H1 (cell line): ENCODE measurements around the gene PARD3. TPM values are rescaled to one million over a fixed set of nuclear protein-coding genes. Genes with fewer than 3 reads are reported as not detected.

ENCODE experiments used
- CTCF ChIA-PET: fragments of 300-600 bp; sonication (Branson Sonifier 250); formaldehyde crosslinking; loops from one replicate; lab custom pipeline; 2021; ENCODE audit not compliant: partially characterized antibody; lab: Charles Lee
- POLR2A ChIA-PET: fragments of 300-600 bp; sonication (Branson Sonifier 250); formaldehyde crosslinking; loops from one replicate; lab custom pipeline; 2021; ENCODE audit warnings: inconsistent platforms; ENCODE audit not compliant: partially characterized antibody; lab: Charles Lee
- DNase-seq, 2 experiments: peaks; one replicate each; pipeline versions ENCODE4 v3.0.0 to v3.0.0-alpha.2; 2010 to 2022; ENCODE audit warnings: low spot score in 2 of 2, low read depth in 1 of 2, mixed read lengths in 1 of 2
- FAIRE-seq: peaks from 2 replicates; lab custom pipeline; 2011; peaks lifted over from hg19 to GRCh38; lab: Jason Lieb, UNC
- H2AFZ ChIP-seq: 2 replicates; pipeline ENCODE4 v1.8.1; 2012; ENCODE audit warnings: low read length, inconsistent platforms
- H2AK5ac ChIP-seq: 2 replicates; pipeline ENCODE4 v1.6.1; 2013; ENCODE audit warnings: low read depth, low read length
- H2BK120ac ChIP-seq: replicated peaks from 2 replicates; pipeline ENCODE3; 2013; ENCODE audit warnings: low read depth, low read length, inconsistent platforms
- H2BK12ac ChIP-seq: 2 replicates; pipeline ENCODE4 v1.6.1; 2013; ENCODE audit warnings: low read depth, low read length
- H2BK15ac ChIP-seq: 2 replicates; pipeline ENCODE4 v1.6.1; 2013; ENCODE audit warnings: low read length
- H2BK20ac ChIP-seq: 2 replicates; pipeline ENCODE4 v1.6.1; 2013; ENCODE audit warnings: low read length
- H2BK5ac ChIP-seq: 2 replicates; pipeline ENCODE4 v1.6.1; 2013; ENCODE audit warnings: low read depth, low read length
- H3K14ac ChIP-seq: 2 replicates; pipeline ENCODE4 v1.6.1; 2013; ENCODE audit warnings: inconsistent platforms; ENCODE audit not compliant: insufficient read length
- H3K18ac ChIP-seq: 2 replicates; pipeline ENCODE4 v1.6.1; 2013; ENCODE audit warnings: low read length; ENCODE audit errors: extremely low read depth
- H3K23ac ChIP-seq: 2 replicates; pipeline ENCODE4 v1.6.1; 2013; ENCODE audit warnings: inconsistent platforms; ENCODE audit not compliant: insufficient read length
- H3K23me2 ChIP-seq: 2 replicates; pipeline ENCODE4 v1.6.1; 2013; ENCODE audit warnings: low read depth, low read length
- H3K27ac ChIP-seq: 2 replicates; pipeline ENCODE4 v1.6.1; 2011; ENCODE audit warnings: low read depth, low read length, inconsistent platforms
- H3K27me3 ChIP-seq, 4 experiments: replicated peaks in 1 of 4; 1 replicate in 1 of 4; 2 replicates in 3 of 4; pipeline versions ENCODE4 v1.6.1 to v1.8.1; 2011 to 2013; ENCODE audit warnings: low read length in 3 of 4, mild to moderate bottlenecking in 3 of 4, inconsistent platforms in 2 of 4, mixed read lengths in 2 of 4, moderate library complexity in 1 of 4; ENCODE audit not compliant: control insufficient read depth in 3 of 4, insufficient read depth in 3 of 4; ENCODE audit errors: extremely low read depth in 1 of 4
- H3K36me3 ChIP-seq, 4 experiments: 2 replicates each; pipeline versions ENCODE4 v1.6.1 to v1.8.1; 2011 to 2013; ENCODE audit warnings: mild to moderate bottlenecking in 4 of 4, low read length in 3 of 4, moderate library complexity in 2 of 4, control low read depth in 1 of 4, inconsistent platforms in 1 of 4; ENCODE audit not compliant: insufficient read depth in 4 of 4, control insufficient read depth in 2 of 4
- H3K4ac ChIP-seq: replicated peaks from 2 replicates; pipeline ENCODE3; 2013; ENCODE audit warnings: low read length, low read depth, mixed read lengths, inconsistent platforms; ENCODE audit not compliant: insufficient read length
- H3K4me1 ChIP-seq, 4 experiments: replicated peaks in 1 of 4; 1 replicate in 1 of 4; 2 replicates in 3 of 4; pipeline versions ENCODE4 v1.6.1 to v1.8.1; 2011 to 2013; ENCODE audit warnings: low read length in 3 of 4, inconsistent platforms in 2 of 4, mixed read lengths in 1 of 4; ENCODE audit not compliant: insufficient read depth in 4 of 4, control insufficient read depth in 3 of 4
- H3K4me2 ChIP-seq, 2 experiments: 2 replicates each; pipeline versions ENCODE4 v1.6.1 to v1.8.1; 2011 to 2013; ENCODE audit warnings: low read depth in 2 of 2, low read length in 2 of 2, control low read depth in 1 of 2, inconsistent platforms in 1 of 2, mild to moderate bottlenecking in 1 of 2; ENCODE audit not compliant: insufficient read depth in 1 of 2
- H3K4me3 ChIP-seq, 4 experiments: fragments of 200-600, 300-600 bp in 1 of 4; sonication (generic), shearing (Covaris generic), sonication (Bioruptor Twin) in 1 of 4; 2 replicates each; pipeline versions ENCODE4 v1.5.1 to v1.8.1; 2011 to 2016; ENCODE audit warnings: low read length in 4 of 4, low read depth in 3 of 4, control low read depth in 2 of 4, inconsistent platforms in 2 of 4, mild to moderate bottlenecking in 2 of 4, mixed read lengths in 1 of 4, moderate library complexity in 1 of 4; ENCODE audit not compliant: insufficient read depth in 2 of 4; ENCODE audit errors: extremely low read depth in 1 of 4
- H3K56ac ChIP-seq: replicated peaks from 2 replicates; pipeline ENCODE3; 2013; ENCODE audit warnings: low read depth, mild to moderate bottlenecking, mixed read lengths, low read length, inconsistent platforms; ENCODE audit not compliant: insufficient read length
- H3K79me1 ChIP-seq: 2 replicates; pipeline ENCODE4 v1.6.1; 2013; ENCODE audit warnings: low read depth, low read length, control low read depth
- H3K79me2 ChIP-seq, 2 experiments: 2 replicates each; pipeline versions ENCODE4 v1.6.1 to v1.8.1; 2012 to 2013; ENCODE audit warnings: low read length in 2 of 2, mild to moderate bottlenecking in 2 of 2, inconsistent platforms in 1 of 2; ENCODE audit not compliant: insufficient read depth in 2 of 2, control insufficient read depth in 1 of 2
- H3K9ac ChIP-seq, 4 experiments: replicated peaks in 1 of 4; 1 replicate in 1 of 4; 2 replicates in 3 of 4; pipeline versions ENCODE4 v1.6.1 to v1.8.1; 2011 to 2013; ENCODE audit warnings: low read depth in 3 of 4, low read length in 3 of 4, control low read depth in 2 of 4, mild to moderate bottlenecking in 2 of 4, moderate library complexity in 2 of 4, inconsistent platforms in 1 of 4; ENCODE audit errors: extremely low read depth in 1 of 4
- H3K9me3 ChIP-seq, 2 experiments: 2 replicates each; pipeline versions ENCODE4 v1.6.1 to v1.8.1; 2012 to 2013; ENCODE audit warnings: mild to moderate bottlenecking in 2 of 2, moderate library complexity in 2 of 2, control low read depth in 1 of 2, inconsistent platforms in 1 of 2, low read depth in 1 of 2, low read length in 1 of 2, mixed read lengths in 1 of 2; ENCODE audit not compliant: insufficient read depth in 2 of 2
- H4K20me1 ChIP-seq, 2 experiments: replicated peaks in 1 of 2; 2 replicates each; pipeline versions ENCODE3 to v1.8.1; 2011 to 2013; ENCODE audit warnings: inconsistent platforms in 2 of 2, low read length in 2 of 2, mild to moderate bottlenecking in 1 of 2; ENCODE audit not compliant: insufficient read depth in 2 of 2, control insufficient read depth in 1 of 2
- H4K5ac ChIP-seq: 2 replicates; pipeline ENCODE4 v1.6.1; 2013; ENCODE audit warnings: low read length, low read depth, mixed read lengths, inconsistent platforms; ENCODE audit not compliant: insufficient read length
- H4K8ac ChIP-seq: 2 replicates; pipeline ENCODE4 v1.8.0; 2013; ENCODE audit warnings: mild to moderate bottlenecking, moderate library complexity, low read length, inconsistent platforms; ENCODE audit not compliant: insufficient read depth; ENCODE audit errors: extremely low read depth
- H4K91ac ChIP-seq: replicated peaks from 2 replicates; pipeline ENCODE3; 2013; ENCODE audit warnings: low read length, mixed read lengths, inconsistent platforms; ENCODE audit not compliant: insufficient read length
- ATF2 ChIP-seq: IDR thresholded peaks from 2 replicates; pipeline ENCODE4 v1.6.1; 2012; ENCODE audit warnings: low read length, inconsistent platforms
- ATF3 ChIP-seq: IDR thresholded peaks from 2 replicates; pipeline ENCODE4 v1.6.1; 2011; ENCODE audit warnings: low read depth, mild to moderate bottlenecking, low read length; ENCODE audit not compliant: insufficient read depth
- BACH1 ChIP-seq: IDR thresholded peaks from 2 replicates; pipeline ENCODE4 v1.6.1; 2012; ENCODE audit warnings: low read length, improper control_type of control experiment
- BRCA1 ChIP-seq: IDR thresholded peaks from 2 replicates; pipeline ENCODE4 v1.6.1; 2012; ENCODE audit warnings: low read depth, low read length, improper control_type of control experiment
- CTBP2 ChIP-seq: IDR thresholded peaks from 2 replicates; pipeline ENCODE4 v1.7.0; 2011; ENCODE audit warnings: borderline replicate concordance, mild to moderate bottlenecking, moderate library complexity, mixed read lengths, low read length; ENCODE audit not compliant: insufficient read depth, insufficient read length
- FOSL1 ChIP-seq: IDR thresholded peaks from 2 replicates; pipeline ENCODE4 v1.6.1; 2011; ENCODE audit warnings: mild to moderate bottlenecking, low read depth, low read length, moderate library complexity; ENCODE audit not compliant: insufficient read depth
- HDAC6 ChIP-seq: IDR thresholded peaks from one replicate; pipeline ENCODE4 v1.7.1; 2012; ENCODE audit warnings: low read depth, mild to moderate bottlenecking, inconsistent platforms, low read length, moderate library complexity
- JUND ChIP-seq: IDR thresholded peaks from 2 replicates; pipeline ENCODE4 v1.6.1; 2011; ENCODE audit warnings: mild to moderate bottlenecking, improper control_type of control experiment, low read length
- KDM4A ChIP-seq: IDR thresholded peaks from one replicate; pipeline ENCODE4 v1.7.1; 2012; ENCODE audit warnings: low read depth, mild to moderate bottlenecking, moderate library complexity, low read length, inconsistent platforms; ENCODE audit not compliant: severe bottlenecking
- POLR2A ChIP-seq, 2 experiments: IDR thresholded peaks; 1 replicate in 1 of 2; 2 replicates in 1 of 2; pipeline ENCODE4 v1.6.1; 2011; ENCODE audit warnings: low read depth in 2 of 2, low read length in 2 of 2, mild to moderate bottlenecking in 2 of 2; ENCODE audit errors: control extremely low read depth in 1 of 2
- SIRT6 ChIP-seq: IDR thresholded peaks from one replicate; pipeline ENCODE4 v1.7.1; 2012; ENCODE audit warnings: low read length, inconsistent platforms
- YY1 ChIP-seq: IDR thresholded peaks from 2 replicates; pipeline ENCODE4 v1.6.1; 2011; ENCODE audit warnings: low read depth, mild to moderate bottlenecking, low read length
- WGBS, 2 experiments: shearing (Covaris generic) in 1 of 2; methylation state at CpG; one replicate each; pipeline versions ENCODE4 v1.1.6 to v1.1.7; 2013 to 2015; ENCODE audit warnings: low lambda C conversion rate in 2 of 2, mixed read lengths in 2 of 2, inconsistent platforms in 1 of 2, low coverage in 1 of 2, missing lambda C conversion rate in 1 of 2; ENCODE audit not compliant: insufficient replicate concordance in 2 of 2, insufficient coverage in 1 of 2, insufficient read length in 1 of 2; ENCODE audit errors: extremely low coverage in 1 of 2, missing lambda C conversion rate in 1 of 2; 5-methylcytosine and 5-hydroxymethylcytosine counted together
- polyA plus RNA-seq, 7 experiments: library from polyadenylated mRNA; depleted of rRNA in 3 of 7; stranded (reverse) in 5 of 7; unstranded in 2 of 7; fragments of >200 nt in 5 of 7; fragments of 200-250 nt in 2 of 7; gene quantifications; 1 replicate in 5 of 7; 2 replicates in 1 of 7; 4 replicates in 1 of 7; pipeline versions ENCODE4 v1.2.1 to v1.2.3, GENCODE V29; 2011 to 2013; ENCODE audit warnings: missing spikeins in 2 of 7, mixed read lengths in 2 of 7
- total RNA-seq: library from RNA; stranded (reverse); fragmentation: NEBNext Ultra II Directional; extraction: Animal tissue kit (Norgen Biotek cat#: 25700); gene quantifications from 2 replicates; pipeline ENCODE4 v1.2.1, GENCODE V29; 2021

Gene PARD3
- total and polyA plus RNA-seq, 2 of the 8 experiments (the other 6 are each of a cell fraction or from before 2014, with no cell fraction given), result 19.7 to 49.1 TPM

- DNase-seq (no peak), FAIRE-seq (no peak)
- H2AK5ac ChIP-seq, result no peak overlapping the region
- H2BK120ac ChIP-seq, result no peak overlapping the region
- no peak overlapping the region for H3K56ac ChIP-seq
- no peak overlapping the region for H4K91ac ChIP-seq
- peak overlapping the region; percentile 23; the same call in 1 of the 2 replicates for H2BK20ac ChIP-seq
- no peak overlapping the region for H2BK15ac ChIP-seq
- H3K4me3 ChIP-seq, result peak overlapping the region in 1 of 4 experiments; percentile 98; a peak in 2 of 8 replicates
- no peak overlapping the region for H4K5ac ChIP-seq
- no peak overlapping the region for H3K14ac ChIP-seq
- peaks cover 6 to 31% (median 26%) of the 10 kb centered on the region in 4 experiments for H3K4me1 ChIP-seq
- peaks cover 13% of the 10 kb centered on the region for H3K23me2 ChIP-seq
- H3K9me3 ChIP-seq, result no peaks in the 10 kb centered on the region
- no peak overlapping the region for H3K4ac ChIP-seq
- no peak overlapping the region for H2AFZ ChIP-seq
- H2BK5ac ChIP-seq, result no peak overlapping the region
- peak overlapping the region; percentile 4 to 91; a peak in 2 of 4 replicates for H3K4me2 ChIP-seq
- H3K27ac ChIP-seq, result no peak overlapping the region
- H3K79me2 ChIP-seq, result peaks cover 7 to 65% of the 10 kb centered on the region in 2 experiments
- H2BK12ac ChIP-seq, result no peak overlapping the region
- H3K27me3 ChIP-seq, result peaks cover 0 to 20% (median 14%) of the 10 kb centered on the region in 4 experiments; a peak in 5 of 7 replicates
- H3K9ac ChIP-seq, result peak overlapping the region in 1 of 4 experiments; percentile 29; a peak in 1 of 7 replicates
- no peaks in the 10 kb centered on the region for H3K36me3 ChIP-seq
- WGBS, 2 experiments, result 82% methylated on average over 5 of the region's 5 CpGs; no CpG with 5 or more reads in 1 of the 2 experiments
- peaks cover 15 to 27% of the 10 kb centered on the region in 2 experiments for H4K20me1 ChIP-seq
- no peak overlapping the region for H3K23ac ChIP-seq
- H3K79me1 ChIP-seq, result peaks cover 12% of the 10 kb centered on the region
- no peak overlapping the region for H4K8ac ChIP-seq
- no peak overlapping the region for H3K18ac ChIP-seq
- CTCF ChIA-PET, result interaction anchor here (0.6 to 2.5 kb wide), 6 partner anchors 11 to 129 kb away, joined by 3 to 9 read pairs (median 4); no protein-coding TSS in a partner anchor
- POLR2A ChIA-PET, result interaction anchor here (1.1 kb wide), 1 partner anchor 48 kb away, joined by 3 read pairs; no protein-coding TSS in a partner anchor
- TF ChIP-seq JUND (no peak), ATF3 (no peak), CTBP2 (no peak), POLR2A (IDR thresholded peaks at IDR 0.05; ENCODE audit: control extremely low read depth in 1 of 2, low read depth in 2 of 2, low read length in 2 of 2) (no peak), SIRT6 (no peak), ATF2 (no peak), YY1 (no peak), FOSL1 (no peak), BRCA1 (no peak), HDAC6 (no peak), BACH1 (no peak), KDM4A (no peak)
These were observed 2.3 kb downstream of the PARD3 start for GRCh38 chr10:34812771-34813170.
